Right cardiac atrium (tissue), 5 donors: ENCODE measurements around the gene POGZ. TPM values are rescaled to one million over a fixed set of nuclear protein-coding genes. Genes with fewer than 3 reads are reported as not detected.
"Not testable (repeated sequence)": the region's sequence is repeated elsewhere in the genome, so short reads cannot be mapped to it uniquely, and the experiment has no call there.

ENCODE experiments used
- ATAC-seq, 2 donors: fragments of 200-7000 bp; cut with Tn5 transposase; one replicate each; pipeline versions ENCODE4 v1.8.0 to v1.9.1; 2020; ENCODE audit warnings: moderate library complexity in 2 of 2, mild to moderate bottlenecking in 1 of 2
- DNase-seq, 3 donors: peaks; one replicate each; pipeline ENCODE4 v3.0.0-alpha.2; 2020
- H3K27ac ChIP-seq: one replicate; pipeline ENCODE4 v1.5.1; 2013; ENCODE audit warnings: mild to moderate bottlenecking, low read length, control low read depth, moderate library complexity
- H3K27me3 ChIP-seq: one replicate; pipeline ENCODE4 v1.6.1; 2013; ENCODE audit not compliant: control insufficient read depth, insufficient read depth
- H3K4me1 ChIP-seq: one replicate; pipeline ENCODE4 v1.6.1; 2013; ENCODE audit warnings: low read length; ENCODE audit not compliant: control insufficient read depth, insufficient read depth
- H3K4me3 ChIP-seq: one replicate; pipeline ENCODE4 v1.5.1; 2013; ENCODE audit warnings: low read length, control low read depth
- H3K9me3 ChIP-seq: one replicate; pipeline ENCODE4 v1.6.1; 2013; ENCODE audit warnings: low read length; ENCODE audit not compliant: control insufficient read depth
- WGBS: extraction: QIAGEN DNeasy Blood & Tissue Kit; methylation state at CpG from one replicate; pipeline ENCODE4 v1.1.7; 2013; 5-methylcytosine and 5-hydroxymethylcytosine counted together
- intact Hi-C, 4 donors: fragments of 100-400 bp; cut with DNase I; formaldehyde crosslinking; loops; one replicate each; pipeline versions ENCODE4 v1.11.0 to v1.14.0; 2022 to 2023
- polyA plus RNA-seq: library from polyadenylated mRNA; stranded (reverse); fragments of 200-250 nt; gene quantifications from one replicate; pipeline ENCODE4 v1.2.3, GENCODE V29; 2013
- total RNA-seq, 4 donors: library from RNA; stranded (reverse); fragmentation: NEBNext Ultra II Directional; extraction: Animal tissue kit (Norgen Biotek cat#: 25700); gene quantifications; one replicate each; pipeline ENCODE4 v1.2.1, GENCODE V29; 2021
- donor health status: healthy with polysubstance abuse.
- donor health status: DM: no; HTN: yes; CAD: no.
- donor health status: DM: no; HTN: no; CAD: no.
- donor health status: DM: no; HTN: yes; CAD: no; lungs with severe emphysema.
- donor health status: DM: yes; HTN: yes; CAD: no.

The POGZ gene
- total and polyA plus RNA-seq, 5 donors = 21.8 to 60.4 (median 50.8) TPM

DNA sequence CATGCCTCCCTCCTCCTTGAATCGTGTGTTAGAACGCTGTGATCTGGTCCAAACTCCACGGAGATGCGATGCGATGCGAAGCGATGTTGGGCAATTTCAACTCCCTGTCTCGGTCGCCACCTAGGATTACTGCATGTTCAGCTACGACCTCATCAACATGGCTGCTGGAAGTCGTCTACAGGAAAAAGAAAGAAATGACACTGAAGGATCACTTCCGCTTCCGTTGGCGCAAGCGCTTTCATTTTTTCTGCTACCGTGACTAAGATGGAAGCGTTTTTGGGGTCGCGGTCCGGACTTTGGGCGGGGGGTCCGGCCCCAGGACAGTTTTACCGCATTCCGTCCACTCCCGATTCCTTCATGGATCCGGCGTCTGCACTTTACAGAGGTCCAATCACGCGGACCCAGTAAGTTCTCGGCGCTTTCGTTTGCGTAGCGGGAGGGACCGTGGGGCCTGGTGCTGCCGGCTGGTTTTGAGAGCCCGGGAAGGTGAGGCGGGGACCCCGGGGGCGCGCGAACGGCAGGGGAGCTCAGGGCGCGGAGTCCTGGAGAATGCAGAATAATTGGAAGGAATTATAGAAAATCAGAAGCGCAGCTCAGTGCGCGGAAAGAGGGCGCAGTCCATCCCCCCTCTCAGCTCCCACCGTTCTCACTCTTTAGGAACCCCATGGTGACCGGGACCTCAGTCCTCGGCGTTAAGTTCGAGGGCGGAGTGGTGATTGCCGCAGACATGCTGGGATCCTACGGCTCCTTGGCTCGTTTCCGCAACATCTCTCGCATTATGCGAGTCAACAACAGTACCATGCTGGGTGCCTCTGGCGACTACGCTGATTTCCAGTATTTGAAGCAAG, 59.7 kb downstream of the POGZ start, which contains the start of gene PSMB4:
Gene PSMB4 (plus strand): TSS at position 250 of the 848 bp plus-strand sequence. CDS start 15 bp downstream, at position 265.
- DNase-seq (peak; percentile 80 to 86 (median 86)), ATAC-seq (peak; percentile 93 to 95)
- under 1% methylated on average over 63 of the region's 63 CpGs for WGBS
- no peaks in the 10 kb centered on the region for H3K9me3 ChIP-seq
- no peaks in the 10 kb centered on the region for H3K4me1 ChIP-seq
- peak within 1 kb of the TSS; percentile 99 for H3K4me3 ChIP-seq
- peak within 1 kb of the TSS; percentile 78 for H3K27ac ChIP-seq
- intact Hi-C loops = loop anchor here in 3 of 4 donors (10.0 kb wide), 2 partner anchors 55 to 95 kb away; partner anchors contain the start of gene RFX5 (in 3 of the 3)
- H3K27me3 ChIP-seq = no peaks in the 10 kb centered on the region

DNA sequence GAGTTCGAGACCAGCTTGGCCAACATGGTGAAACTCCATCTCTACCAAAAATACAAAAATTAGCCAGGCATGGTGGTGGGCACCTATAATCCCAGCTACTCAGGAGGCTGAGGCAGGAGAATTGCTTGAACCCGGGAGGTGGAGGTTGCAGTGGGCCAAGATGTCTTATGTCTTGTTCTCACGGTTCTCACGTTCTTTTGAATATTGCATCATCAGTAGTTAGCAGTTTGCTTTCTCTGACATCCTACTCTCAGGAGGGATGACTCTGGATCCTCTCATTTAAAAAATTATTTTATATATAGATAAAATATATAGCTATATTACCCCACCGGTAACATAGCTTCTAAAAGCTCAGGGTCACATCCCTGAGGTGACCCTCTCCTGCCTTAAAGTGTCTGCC, 63.0 kb downstream of the POGZ start:
- H3K9me3 ChIP-seq, H3K4me3 ChIP-seq, ATAC-seq, H3K27ac ChIP-seq, H3K27me3 ChIP-seq, H3K4me1 ChIP-seq, DNase-seq: not testable (repeated sequence)
- WGBS = 76% methylated on average over 5 of the region's 5 CpGs
- intact Hi-C loops = loop anchor here in 2 of 4 donors (10.0 kb wide), 1 partner anchor 51 kb away; the partner anchor contains the start of gene RFX5 (in 2 of the 2)

- Histone ChIP-seq H3K4me1 (no peaks in the 10 kb centered on the region), H3K4me3 (no peak overlapping the region), H3K9me3 (no peaks in the 10 kb centered on the region), H3K27ac (no peak overlapping the region), H3K27me3 (no peaks in the 10 kb centered on the region)
- intact Hi-C loops = loop anchor here in 2 of 4 donors (10.0 kb wide), 1 partner anchor 49 kb away; the partner anchor contains the start of gene RFX5 (in 2 of the 2)
- DNase-seq = no peak
- ATAC-seq = no peak
These were observed 65.7 kb downstream of the POGZ start for GRCh38 chr1:151393583-151393982.

- intact Hi-C loops = loop anchor here in 2 of 4 donors (10.0 kb wide), 1 partner anchor 46 kb away; the partner anchor contains the start of gene RFX5 (in 2 of the 2)
- DNase-seq = no peak
- 84% methylated on average over 3 of the region's 3 CpGs for WGBS
- Histone ChIP-seq H3K27me3 (no peaks in the 10 kb centered on the region), H3K4me1 (no peaks in the 10 kb centered on the region), H3K9me3 (no peaks in the 10 kb centered on the region), H3K4me3 (no peak overlapping the region), H3K27ac (no peak overlapping the region)
- ATAC-seq = no peak
These were observed 68.2 kb downstream of the POGZ start for GRCh38 chr1:151391079-151391563.

DNA sequence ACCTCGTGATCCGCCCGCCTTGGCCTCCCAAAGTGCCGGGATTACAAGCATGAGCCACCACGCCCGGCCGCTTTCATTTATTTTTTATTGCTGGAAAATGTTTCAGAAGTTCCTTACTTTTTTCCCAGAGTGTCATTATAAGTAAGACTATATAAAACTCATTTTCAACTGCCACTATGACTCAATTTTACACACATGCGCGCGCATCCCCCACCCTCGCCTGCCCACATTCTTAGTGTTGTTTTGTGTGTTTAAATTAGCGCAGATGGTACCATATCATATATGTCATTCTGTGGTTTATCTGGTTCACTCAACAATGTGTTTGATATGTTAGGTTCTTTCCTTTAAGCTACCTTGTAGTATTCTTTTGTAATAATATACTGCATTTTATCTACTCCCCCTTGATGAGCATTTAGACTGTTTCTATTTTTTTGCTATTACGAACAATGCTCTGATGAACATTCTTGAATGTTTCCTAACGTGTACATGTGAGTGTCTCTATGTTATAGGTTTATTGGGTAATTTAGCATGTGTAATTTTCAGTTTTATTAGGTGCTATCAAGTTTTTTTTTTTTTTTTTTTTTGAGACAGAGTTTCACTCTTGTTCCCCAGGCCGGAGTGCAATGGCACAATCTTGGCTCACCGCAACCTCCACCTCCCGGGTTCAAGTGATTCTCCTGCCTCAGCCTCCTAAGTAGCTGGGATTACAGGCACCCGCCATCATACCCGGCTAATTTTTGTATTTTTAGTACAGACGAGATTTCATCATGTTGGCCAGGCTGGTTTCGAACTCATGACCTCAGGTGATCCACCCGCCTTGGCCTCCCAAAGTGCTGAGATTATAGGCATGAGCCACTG, 68.8 kb downstream of the POGZ start:
- intact Hi-C loops = loop anchor here in 2 of 4 donors (10.0 kb wide), 1 partner anchor 46 kb away; the partner anchor contains the start of gene RFX5 (in 2 of the 2)
- not testable (repeated sequence) for H3K27ac ChIP-seq
- 94% methylated on average over 22 of the region's 22 CpGs for WGBS

DNA sequence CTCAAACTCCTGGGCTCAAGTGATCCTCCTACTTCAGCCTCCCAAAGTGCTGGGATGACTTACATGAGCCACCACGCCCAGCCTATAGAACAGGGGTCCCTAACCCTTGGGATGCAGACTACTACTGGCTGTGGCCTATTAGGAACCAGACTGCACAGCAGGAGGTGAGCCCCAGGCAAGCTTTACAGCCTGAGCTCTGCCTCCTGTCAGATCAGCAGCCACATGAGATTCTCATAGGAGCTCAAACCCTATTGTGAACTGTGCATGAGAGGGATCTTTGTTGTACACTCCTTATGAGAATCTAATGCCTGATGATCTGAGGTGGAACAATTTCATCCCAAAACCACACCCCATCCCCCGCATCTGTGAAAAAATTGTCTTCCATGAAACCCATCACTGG, 73.3 kb downstream of the POGZ start:
- H3K27ac ChIP-seq = no peak overlapping the region
- WGBS = 88% methylated on average over 2 of the region's 2 CpGs
- intact Hi-C loops = no loop called here
- H3K9me3 ChIP-seq = no peaks in the 10 kb centered on the region
- no peak for DNase-seq
- no peaks in the 10 kb centered on the region for H3K4me1 ChIP-seq
- no peaks in the 10 kb centered on the region for H3K27me3 ChIP-seq
- no peak for ATAC-seq
- no peak overlapping the region for H3K4me3 ChIP-seq

More for the DNA sequence above, 68.8 kb downstream of the POGZ start:
- not testable (repeated sequence) for H3K27me3 ChIP-seq, H3K4me1 ChIP-seq, H3K4me3 ChIP-seq, H3K9me3 ChIP-seq, DNase-seq, ATAC-seq

DNA sequence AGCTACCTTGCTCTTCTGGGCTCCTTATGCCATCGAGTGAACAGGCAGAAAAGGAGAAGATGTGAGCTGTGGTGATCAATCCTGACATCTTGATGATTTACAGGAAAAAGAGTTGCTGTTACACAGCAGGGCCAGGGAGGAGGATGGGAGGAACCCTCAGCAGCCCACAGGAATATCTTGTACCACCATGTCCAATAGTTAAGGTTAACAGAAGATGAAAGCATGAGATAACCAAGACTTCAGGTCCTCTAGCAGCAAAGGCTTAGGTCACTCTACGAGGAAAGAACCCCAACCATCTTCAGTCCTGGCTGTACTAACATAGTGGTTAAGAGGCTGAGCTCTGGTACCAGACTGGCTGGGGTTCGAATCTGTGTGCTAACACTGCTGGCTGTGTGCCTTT, 74.7 kb downstream of the POGZ start:
- ATAC-seq (no peak), DNase-seq (no peak)
- Histone ChIP-seq H3K27ac (no peak overlapping the region), H3K27me3 (no peaks in the 10 kb centered on the region), H3K4me3 (no peak overlapping the region), H3K4me1 (no peaks in the 10 kb centered on the region), H3K9me3 (no peaks in the 10 kb centered on the region)
- WGBS = 68% methylated on average over 3 of the region's 3 CpGs
- intact Hi-C loops = no loop called here

DNA sequence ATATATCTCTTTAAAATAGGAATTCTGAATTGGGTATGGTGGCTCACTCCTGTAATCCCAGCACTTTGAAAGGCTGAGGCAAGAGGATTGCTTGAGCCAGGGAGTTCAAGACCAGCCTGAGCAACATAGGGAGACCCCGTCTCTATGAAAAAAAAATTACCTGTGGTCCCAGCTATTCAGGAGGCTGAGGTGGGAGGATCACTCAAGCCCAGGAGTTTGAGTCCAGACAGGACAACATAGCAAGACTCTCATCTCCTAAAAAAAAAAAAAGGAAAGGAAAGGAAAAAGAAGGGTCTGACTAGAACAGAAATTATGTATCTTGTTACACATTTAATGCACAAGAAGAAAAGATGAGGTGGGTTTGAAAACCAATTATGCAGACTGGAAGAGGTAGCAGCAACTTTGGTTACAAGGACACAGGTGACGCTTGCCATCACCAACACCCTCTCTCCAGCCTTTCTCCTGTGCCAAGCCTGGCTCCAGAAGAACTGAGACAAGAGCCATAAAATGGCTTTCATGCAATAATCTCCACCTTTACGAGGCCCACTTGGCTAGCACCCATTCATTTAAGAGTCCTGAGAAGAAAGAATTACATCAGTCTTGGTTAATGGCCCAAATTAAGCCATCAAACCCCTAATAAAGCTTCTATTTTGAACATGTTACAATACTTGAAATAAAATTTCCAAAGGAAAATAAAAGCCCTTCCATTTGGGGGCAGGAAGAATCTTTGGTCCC, 82.0 kb downstream of the POGZ start:
- Histone ChIP-seq H3K4me3 (no peak overlapping the region), H3K27ac (no peak overlapping the region), H3K9me3 (no peaks in the 10 kb centered on the region), H3K27me3 (no peaks in the 10 kb centered on the region), H3K4me1 (no peaks in the 10 kb centered on the region)
- 73% methylated on average over 3 of the region's 3 CpGs for WGBS
- no peak for ATAC-seq
- DNase-seq = no peak
- intact Hi-C loops = no loop called here

DNA sequence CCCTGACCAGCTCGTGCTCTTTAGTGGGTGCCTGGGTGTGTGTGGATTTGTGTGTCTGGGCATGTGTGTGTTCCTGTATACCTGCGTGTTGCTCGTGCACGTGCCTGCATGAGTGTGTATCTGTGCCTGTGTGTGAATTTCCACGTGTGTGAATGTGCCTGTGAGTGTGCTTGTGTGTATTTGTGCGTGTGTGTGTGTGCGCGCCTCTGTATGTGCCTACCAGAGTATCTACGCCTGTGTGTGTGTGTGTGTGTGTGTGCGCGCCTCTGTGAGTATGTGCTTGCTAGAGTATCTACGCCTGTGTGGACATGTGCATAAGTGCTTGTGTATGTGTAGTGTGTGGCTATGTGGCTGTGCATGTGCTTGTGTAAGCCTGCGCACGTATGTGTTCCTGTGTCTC, 86.1 kb downstream of the POGZ start:
- intact Hi-C loops = no loop called here
- Histone ChIP-seq H3K9me3 (no peaks in the 10 kb centered on the region), H3K4me3 (no peak overlapping the region), H3K27ac (no peak overlapping the region), H3K27me3 (no peaks in the 10 kb centered on the region), H3K4me1 (peaks cover 3% of the 10 kb centered on the region)
- ATAC-seq = no peak
- 92% methylated on average over 14 of the region's 14 CpGs for whole genome bisulfite sequencing
- DNase-seq = no peak
